Colonic mucosa (tissue), 4 donors: ENCODE data around the gene ING1. TPM values are rescaled to one million over a fixed set of nuclear protein-coding genes. Genes with fewer than 3 reads are reported as not detected.
"Not testable (repeated sequence)": the region's sequence is repeated elsewhere in the genome, so short reads cannot be mapped to it uniquely, and the experiment has no call there.

ENCODE experiments used
- DNase-seq: peaks from one replicate; pipeline ENCODE4 v3.0.0-alpha.2; 2020
- H3K27ac ChIP-seq: fragments of 200-600 bp; one replicate; pipeline ENCODE4 v1.8.0; 2021
- H3K27me3 ChIP-seq: fragments of 200-600 bp; one replicate; pipeline ENCODE4 v1.8.0; 2021
- H3K36me3 ChIP-seq: fragments of 200-600 bp; one replicate; pipeline ENCODE4 v1.8.0; 2021
- H3K4me1 ChIP-seq: fragments of 200-600 bp; one replicate; pipeline ENCODE4 v1.8.0; 2021; ENCODE audit warnings: mild to moderate bottlenecking
- H3K4me3 ChIP-seq: fragments of 200-600 bp; one replicate; pipeline ENCODE4 v1.8.0; 2021
- H3K9ac ChIP-seq, 2 donors: one replicate each; pipeline ENCODE4 v1.7.0; 2013; ENCODE audit warnings: control low read depth in 2 of 2, low read depth in 2 of 2, low read length in 2 of 2
- H3K9me3 ChIP-seq: fragments of 200-600 bp; one replicate; pipeline ENCODE4 v1.8.0; 2021
- intact Hi-C: fragments of 100-400 bp; cut with DNase I; formaldehyde crosslinking; loops from one replicate; pipeline ENCODE4 v1.14.1; 2022
- total RNA-seq, 2 donors: library from RNA; stranded (reverse); fragmentation: NEBNext Ultra II Directional in 1 of 2; extraction: Animal tissue kit (Norgen Biotek cat#: 25700) in 1 of 2; gene quantifications; one replicate each; pipeline ENCODE4 v1.2.1, GENCODE V29; 2021
- TF ChIP-seq, protein P1 (sequence below): fragments of 200-600 bp; IDR thresholded peaks from one replicate; pipeline ENCODE4 v1.8.0; 2022; ENCODE audit warnings: antibody characterized with exemption, mild to moderate bottlenecking
- donor health status: healthy.
- donor health status: DM: no; HTN: no; CAD: no.
- donor health status: DM: no; HTN: no; CAD: no.

Gene ING1
- total RNA-seq, 2 donors from 2014 or later, result 17.4 to 17.9 TPM

DNA sequence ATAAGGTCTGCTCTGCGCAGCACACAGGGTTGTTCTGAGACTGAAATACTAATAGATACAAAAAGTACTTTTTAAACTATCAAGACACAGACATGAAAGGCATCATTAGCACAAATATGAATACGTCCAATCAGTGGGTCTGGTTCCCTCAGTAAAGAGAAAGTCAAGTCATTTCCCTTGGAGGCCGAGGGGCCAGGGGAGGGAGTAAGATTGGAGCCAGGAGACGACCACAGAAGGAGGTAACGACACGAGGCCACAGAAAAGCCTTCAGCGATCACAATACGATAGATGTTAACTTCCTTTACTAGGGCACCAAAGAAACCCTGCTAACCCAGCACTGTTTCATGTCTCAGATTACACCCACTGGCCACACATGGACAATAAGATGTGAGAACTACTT lies 12.9 kb upstream of the ING1 start:
- H3K27me3 ChIP-seq, result no peaks in the 10 kb centered on the region
- no peaks in the 10 kb centered on the region for H3K4me1 ChIP-seq
- DNase-seq, result no peak
- no peaks in the 10 kb centered on the region for H3K9me3 ChIP-seq
- intact Hi-C loops, result loop anchor here (10.0 kb wide), 2 partner anchors 86 to 204 kb away; partner anchors contain the start of gene NAXD
- no peak overlapping the region for H3K27ac ChIP-seq
- H3K4me3 ChIP-seq, result no peak overlapping the region
- TF ChIP-seq, protein P1, sequence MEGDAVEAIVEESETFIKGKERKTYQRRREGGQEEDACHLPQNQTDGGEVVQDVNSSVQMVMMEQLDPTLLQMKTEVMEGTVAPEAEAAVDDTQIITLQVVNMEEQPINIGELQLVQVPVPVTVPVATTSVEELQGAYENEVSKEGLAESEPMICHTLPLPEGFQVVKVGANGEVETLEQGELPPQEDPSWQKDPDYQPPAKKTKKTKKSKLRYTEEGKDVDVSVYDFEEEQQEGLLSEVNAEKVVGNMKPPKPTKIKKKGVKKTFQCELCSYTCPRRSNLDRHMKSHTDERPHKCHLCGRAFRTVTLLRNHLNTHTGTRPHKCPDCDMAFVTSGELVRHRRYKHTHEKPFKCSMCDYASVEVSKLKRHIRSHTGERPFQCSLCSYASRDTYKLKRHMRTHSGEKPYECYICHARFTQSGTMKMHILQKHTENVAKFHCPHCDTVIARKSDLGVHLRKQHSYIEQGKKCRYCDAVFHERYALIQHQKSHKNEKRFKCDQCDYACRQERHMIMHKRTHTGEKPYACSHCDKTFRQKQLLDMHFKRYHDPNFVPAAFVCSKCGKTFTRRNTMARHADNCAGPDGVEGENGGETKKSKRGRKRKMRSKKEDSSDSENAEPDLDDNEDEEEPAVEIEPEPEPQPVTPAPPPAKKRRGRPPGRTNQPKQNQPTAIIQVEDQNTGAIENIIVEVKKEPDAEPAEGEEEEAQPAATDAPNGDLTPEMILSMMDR, result no peak
- no peaks in the 10 kb centered on the region for H3K36me3 ChIP-seq
- H3K9ac ChIP-seq, result no peak overlapping the region

DNA sequence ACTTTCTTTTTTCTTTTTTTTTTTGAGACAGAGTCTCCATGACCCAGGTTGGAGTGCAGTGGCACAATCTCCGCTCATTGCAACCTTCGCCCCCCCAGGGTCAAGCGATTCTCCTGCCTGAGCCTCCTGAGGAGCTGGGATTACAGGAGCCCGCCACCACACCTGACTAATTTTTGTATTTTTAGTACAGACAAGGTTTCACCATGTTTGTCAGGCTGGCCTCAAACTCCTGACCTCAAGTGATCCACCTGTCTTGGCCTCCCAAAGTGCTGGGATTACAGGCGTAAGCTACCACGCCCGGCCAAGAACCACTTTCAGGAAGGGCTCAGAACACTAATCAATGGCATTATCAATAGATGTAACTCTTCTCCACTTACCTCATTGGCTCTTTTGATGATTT lies 12.4 kb upstream of the ING1 start:
- H3K27ac ChIP-seq, H3K4me3 ChIP-seq, H3K36me3 ChIP-seq, H3K4me1 ChIP-seq, DNase-seq, H3K9me3 ChIP-seq, H3K9ac ChIP-seq, H3K27me3 ChIP-seq: not testable (repeated sequence)
- intact Hi-C loops, result loop anchor here (10.0 kb wide), 2 partner anchors 86 to 204 kb away; partner anchors contain the start of gene NAXD

DNA sequence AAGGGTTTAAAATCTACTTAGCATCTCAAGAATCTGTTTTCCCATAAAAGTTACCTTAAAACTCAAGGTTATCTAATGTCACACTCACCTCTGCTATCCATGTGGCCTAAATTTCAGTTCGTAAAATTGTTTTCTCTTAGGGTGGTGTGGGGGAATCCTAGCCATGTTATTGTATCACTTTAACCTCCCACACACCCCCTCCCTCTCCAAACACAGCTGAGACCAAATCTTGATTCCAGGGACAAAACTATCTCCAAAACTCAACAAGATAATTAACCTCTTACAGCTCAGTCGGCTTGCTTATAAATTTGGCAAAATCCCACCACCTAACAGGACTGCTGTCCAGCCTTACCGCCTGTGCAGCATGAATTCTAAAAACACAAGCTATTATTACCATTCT lies 11.4 kb upstream of the ING1 start:
- Histone ChIP-seq H3K9ac (no peak overlapping the region), H3K36me3 (no peaks in the 10 kb centered on the region), H3K9me3 (no peaks in the 10 kb centered on the region), H3K4me1 (no peaks in the 10 kb centered on the region), H3K27me3 (no peaks in the 10 kb centered on the region), H3K27ac (no peak overlapping the region), H3K4me3 (no peak overlapping the region)
- intact Hi-C loops, result loop anchor here (10.0 kb wide), 2 partner anchors 87 to 203 kb away; partner anchors contain the start of gene NAXD
- no peak for DNase-seq
- TF ChIP-seq, protein P1, result no peak

DNA sequence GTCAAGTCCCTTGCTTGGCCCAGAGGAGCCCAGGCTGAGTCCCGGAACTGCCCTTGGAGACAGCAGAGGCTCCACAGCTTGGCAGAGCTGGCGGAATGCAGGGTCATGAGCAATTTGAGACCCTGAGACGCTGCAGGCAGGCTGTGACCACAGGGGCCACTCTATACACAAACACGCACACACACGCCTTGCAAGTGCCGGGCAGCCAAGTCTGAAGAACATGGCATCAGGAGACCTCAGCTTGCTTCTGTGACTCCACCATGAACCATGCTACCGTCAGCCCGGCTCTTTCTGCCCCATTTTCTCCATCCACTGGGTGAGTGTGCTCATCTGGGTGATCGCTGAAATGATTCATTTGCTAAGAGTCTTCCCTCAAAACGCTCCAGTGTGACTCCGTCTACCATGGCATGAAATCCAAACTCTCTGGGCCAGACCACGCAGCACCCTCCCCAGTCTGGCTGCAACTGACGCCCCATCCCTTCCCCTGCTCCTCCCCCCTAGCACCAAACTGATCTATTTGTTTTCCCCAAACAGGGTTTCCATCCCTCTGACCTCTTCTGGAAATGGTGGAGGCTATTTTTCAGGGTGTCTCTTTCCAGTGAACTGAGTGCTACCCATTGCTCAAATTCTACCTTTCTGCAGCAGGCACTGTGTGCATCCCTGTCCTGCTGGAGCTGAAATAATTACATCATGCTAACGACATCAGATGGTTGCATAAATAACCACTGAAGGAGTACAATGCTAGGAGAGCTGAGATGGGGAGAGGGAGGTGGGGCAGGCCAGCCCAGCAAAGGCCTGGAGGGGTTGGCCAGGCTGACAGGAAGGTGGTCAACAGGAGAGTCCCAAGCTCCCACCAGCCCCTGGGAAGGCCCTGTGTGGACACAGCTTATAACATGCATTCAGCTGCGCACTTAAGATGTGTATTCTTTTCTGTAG lies 10.6 kb upstream of the ING1 start:
- Histone ChIP-seq H3K4me3 (no peak overlapping the region), H3K9ac (no peak overlapping the region), H3K36me3 (no peaks in the 10 kb centered on the region), H3K27ac (no peak overlapping the region), H3K9me3 (no peaks in the 10 kb centered on the region), H3K27me3 (no peaks in the 10 kb centered on the region), H3K4me1 (no peaks in the 10 kb centered on the region)
- no peak for DNase-seq
- TF ChIP-seq, protein P1, result no peak
- intact Hi-C loops, result loop anchor here (10.0 kb wide), 2 partner anchors 88 to 202 kb away; partner anchors contain the start of gene NAXD

DNA sequence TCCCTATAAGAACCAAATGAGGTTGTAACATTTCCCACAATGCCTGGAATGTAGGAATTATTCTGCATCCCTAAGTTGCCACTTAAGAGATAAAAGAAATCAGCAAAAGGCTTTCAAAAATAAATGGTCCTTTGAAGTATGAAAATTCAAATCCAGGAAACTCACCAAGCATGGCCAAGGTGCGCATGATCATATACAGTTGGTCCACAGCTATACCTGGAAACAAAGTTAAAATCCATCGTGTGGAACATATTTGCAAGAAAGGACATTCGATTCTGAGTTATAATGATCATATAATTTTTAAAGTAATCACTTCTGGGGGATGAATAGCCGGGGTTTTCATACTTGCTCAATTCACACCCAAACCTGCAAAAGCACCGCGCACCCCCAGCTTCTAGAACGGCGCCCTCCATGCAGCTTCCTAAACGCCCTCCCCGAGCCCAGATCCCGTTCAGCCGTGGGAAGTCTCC lies 8.1 kb upstream of the ING1 start:
- no peak for DNase-seq
- no peaks in the 10 kb centered on the region for H3K4me1 ChIP-seq
- intact Hi-C loops, result loop anchor here (10.0 kb wide), 2 partner anchors 91 to 199 kb away; partner anchors contain the start of gene NAXD
- no peaks in the 10 kb centered on the region for H3K9me3 ChIP-seq
- peak overlapping the region; percentile 60 for H3K27ac ChIP-seq
- H3K27me3 ChIP-seq, result no peaks in the 10 kb centered on the region
- peak overlapping the region; percentile 64 for H3K4me3 ChIP-seq
- no peaks in the 10 kb centered on the region for H3K36me3 ChIP-seq
- TF ChIP-seq, protein P1, result no peak
- H3K9ac ChIP-seq, result peak overlapping the region; percentile 75 to 80
